ENCODE measurements around the gene STK39.

STK39 gene

DNA sequence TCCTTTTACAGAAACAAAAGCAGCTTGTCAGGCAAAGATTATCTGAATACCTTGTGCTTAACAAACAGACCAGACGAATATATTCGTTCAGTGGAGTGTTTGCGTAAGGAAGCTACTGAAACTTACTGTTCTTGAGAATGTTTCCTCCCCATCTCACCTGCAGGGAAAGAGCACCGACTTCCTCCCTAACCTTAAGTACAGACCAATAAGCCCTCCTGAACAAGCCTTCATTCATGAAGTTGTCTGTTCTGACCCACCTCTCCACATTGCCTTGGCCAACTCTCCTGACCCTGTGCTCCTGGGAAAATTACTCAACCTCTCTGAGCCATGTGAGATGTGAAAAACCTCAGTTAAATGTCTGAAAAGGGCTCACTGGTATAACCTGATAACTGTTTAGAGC is 35.2 kb downstream of the STK39 start:
- H3K27ac ChIP-seq (ENCODE audit: low read length), result no peak overlapping the region
- ATAC-seq (ENCODE audit: insufficient read depth, low read depth), result no peak
- H3K4me2 ChIP-seq (ENCODE audit: insufficient read depth, low read length), result no peak overlapping the region
- no peak overlapping the region for H3K9ac ChIP-seq (ENCODE audit: low read depth, low read length)
- H3K9me3 ChIP-seq (ENCODE audit: insufficient read depth, low read length, severe bottlenecking), result no peaks in the 10 kb centered on the region
- TF ChIP-seq EZH2 (IDR thresholded peaks at IDR 0.05; ENCODE audit: borderline replicate concordance, low read depth, low read length, severe bottlenecking), result no peak
- no peak for TF ChIP-seq CTCF (IDR thresholded peaks at IDR 0.05; ENCODE audit: borderline replicate concordance, extremely low read depth, low read length, poor library complexity, severe bottlenecking)
- H2AFZ ChIP-seq (ENCODE audit: low read depth, low read length), result no peak overlapping the region
- no peaks in the 10 kb centered on the region for H3K27me3 ChIP-seq (ENCODE audit: insufficient read depth, low read length, poor library complexity)
- H3K36me3 ChIP-seq (ENCODE audit: insufficient read depth, low read length), result no peaks in the 10 kb centered on the region
- H3K79me2 ChIP-seq (ENCODE audit: insufficient read depth, low read length), result peaks cover 11% of the 10 kb centered on the region
- H4K20me1 ChIP-seq (ENCODE audit: insufficient read depth, low read length), result peaks cover 2% of the 10 kb centered on the region; the same call in 1 of the 2 replicates
- H3K4me1 ChIP-seq (ENCODE audit: insufficient read depth, low read length), result no peaks in the 10 kb centered on the region
- H3K4me3 ChIP-seq (ENCODE audit: low read depth in 1 of 2, low read length in 2 of 2), result no peak overlapping the region
- no peak for DNase-seq

GRCh38 chr2:168211664-168212163 is 35.7 kb downstream of the STK39 start:
- Histone ChIP-seq H3K4me2 (ENCODE audit: insufficient read depth, low read length) (no peak overlapping the region), H3K27me3 (ENCODE audit: insufficient read depth, low read length, poor library complexity) (no peaks in the 10 kb centered on the region), H3K36me3 (ENCODE audit: insufficient read depth, low read length) (no peaks in the 10 kb centered on the region), H3K79me2 (ENCODE audit: insufficient read depth, low read length) (peaks cover 11% of the 10 kb centered on the region), H3K9ac (ENCODE audit: low read depth, low read length) (no peak overlapping the region), H3K4me3 (ENCODE audit: low read depth in 1 of 2, low read length in 2 of 2) (no peak overlapping the region), H3K27ac (ENCODE audit: low read length) (no peak overlapping the region), H3K4me1 (ENCODE audit: insufficient read depth, low read length) (no peaks in the 10 kb centered on the region), H2AFZ (ENCODE audit: low read depth, low read length) (no peak overlapping the region), H3K9me3 (ENCODE audit: insufficient read depth, low read length, severe bottlenecking) (no peaks in the 10 kb centered on the region), H4K20me1 (ENCODE audit: insufficient read depth, low read length) (peaks cover 2% of the 10 kb centered on the region; the same call in 1 of the 2 replicates)
- DNase-seq, result no peak
- TF ChIP-seq EZH2 (IDR thresholded peaks at IDR 0.05; ENCODE audit: borderline replicate concordance, low read depth, low read length, severe bottlenecking) (no peak), CTCF (IDR thresholded peaks at IDR 0.05; ENCODE audit: borderline replicate concordance, extremely low read depth, low read length, poor library complexity, severe bottlenecking) (no peak)
- ATAC-seq (ENCODE audit: insufficient read depth, low read depth), result no peak

- peaks cover 11% of the 10 kb centered on the region for H3K79me2 ChIP-seq (ENCODE audit: insufficient read depth, low read length)
- H3K36me3 ChIP-seq (ENCODE audit: insufficient read depth, low read length), result no peaks in the 10 kb centered on the region
- ATAC-seq (ENCODE audit: insufficient read depth, low read depth) (peak; percentile 49; the same call in 1 of the 3 replicates), DNase-seq (no peak)
- H4K20me1 ChIP-seq (ENCODE audit: insufficient read depth, low read length), result peaks cover 2% of the 10 kb centered on the region; the same call in 1 of the 2 replicates
- no peak overlapping the region for H2AFZ ChIP-seq (ENCODE audit: low read depth, low read length)
- no peak overlapping the region for H3K4me2 ChIP-seq (ENCODE audit: insufficient read depth, low read length)
- H3K4me3 ChIP-seq (ENCODE audit: low read depth in 1 of 2, low read length in 2 of 2), result no peak overlapping the region
- H3K9ac ChIP-seq (ENCODE audit: low read depth, low read length), result no peak overlapping the region
- TF ChIP-seq CTCF (IDR thresholded peaks at IDR 0.05; ENCODE audit: borderline replicate concordance, extremely low read depth, low read length, poor library complexity, severe bottlenecking), result no peak
- no peak for TF ChIP-seq EZH2 (IDR thresholded peaks at IDR 0.05; ENCODE audit: borderline replicate concordance, low read depth, low read length, severe bottlenecking)
- H3K27ac ChIP-seq (ENCODE audit: low read length), result no peak overlapping the region
- H3K9me3 ChIP-seq (ENCODE audit: insufficient read depth, low read length, severe bottlenecking), result no peaks in the 10 kb centered on the region
- no peaks in the 10 kb centered on the region for H3K27me3 ChIP-seq (ENCODE audit: insufficient read depth, low read length, poor library complexity)
- no peaks in the 10 kb centered on the region for H3K4me1 ChIP-seq (ENCODE audit: insufficient read depth, low read length)
These were observed 36.4 kb downstream of the STK39 start for GRCh38 chr2:168210895-168211570.
